ENCODE data around the gene GINS2.

GRCh38 chr16:85682516-85682915 is 6.2 kb downstream of the GINS2 start:
- TF ChIP-seq, protein P1, sequence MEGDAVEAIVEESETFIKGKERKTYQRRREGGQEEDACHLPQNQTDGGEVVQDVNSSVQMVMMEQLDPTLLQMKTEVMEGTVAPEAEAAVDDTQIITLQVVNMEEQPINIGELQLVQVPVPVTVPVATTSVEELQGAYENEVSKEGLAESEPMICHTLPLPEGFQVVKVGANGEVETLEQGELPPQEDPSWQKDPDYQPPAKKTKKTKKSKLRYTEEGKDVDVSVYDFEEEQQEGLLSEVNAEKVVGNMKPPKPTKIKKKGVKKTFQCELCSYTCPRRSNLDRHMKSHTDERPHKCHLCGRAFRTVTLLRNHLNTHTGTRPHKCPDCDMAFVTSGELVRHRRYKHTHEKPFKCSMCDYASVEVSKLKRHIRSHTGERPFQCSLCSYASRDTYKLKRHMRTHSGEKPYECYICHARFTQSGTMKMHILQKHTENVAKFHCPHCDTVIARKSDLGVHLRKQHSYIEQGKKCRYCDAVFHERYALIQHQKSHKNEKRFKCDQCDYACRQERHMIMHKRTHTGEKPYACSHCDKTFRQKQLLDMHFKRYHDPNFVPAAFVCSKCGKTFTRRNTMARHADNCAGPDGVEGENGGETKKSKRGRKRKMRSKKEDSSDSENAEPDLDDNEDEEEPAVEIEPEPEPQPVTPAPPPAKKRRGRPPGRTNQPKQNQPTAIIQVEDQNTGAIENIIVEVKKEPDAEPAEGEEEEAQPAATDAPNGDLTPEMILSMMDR (conservative IDR thresholded peaks at IDR 0.05 in 1 of 2, IDR thresholded peaks at IDR 0.05 in 1 of 2; ENCODE audit: low read depth in 1 of 2, low read length in 2 of 2): no peak
- no peak for TF ChIP-seq EZH2 (IDR thresholded peaks at IDR 0.05; ENCODE audit: low read length, missing control alignments)

All from fibroblast of lung (primary cell).